Right atrium auricular region (tissue), 2 donors: Measurements from ENCODE around the gene THG1L. TPM values are rescaled to one million over a fixed set of nuclear protein-coding genes. Genes with fewer than 3 reads are reported as not detected.

Experiments used
- DNase-seq: peaks from one replicate; pipeline ENCODE4 v3.0.0-alpha.2; 2019; ENCODE audit warnings: low spot score
- H3K27ac ChIP-seq, 2 donors: fragments of 200-600 bp; sonication (generic); 1 replicate in 1 of 2; 2 replicates in 1 of 2; pipeline ENCODE4 v1.5.1; 2016 to 2019
- H3K27me3 ChIP-seq, 2 donors: fragments of 200-600 bp; sonication (generic); one replicate each; pipeline versions ENCODE4 v1.5.1 to v1.6.0; 2017 to 2019
- H3K36me3 ChIP-seq: fragments of 200-600 bp; sonication (generic); one replicate; pipeline ENCODE4 v1.5.1; 2016
- H3K4me1 ChIP-seq, 2 donors: fragments of 200-600 bp; sonication (generic); one replicate each; pipeline versions ENCODE4 v1.5.1 to v1.6.0; 2017 to 2019
- H3K4me3 ChIP-seq, 2 donors: fragments of 200-600 bp; sonication (generic); 1 replicate in 1 of 2; 2 replicates in 1 of 2; pipeline ENCODE4 v1.5.1; 2017 to 2019; ENCODE audit warnings: mild to moderate bottlenecking in 1 of 2, moderate library complexity in 1 of 2
- H3K9me3 ChIP-seq, 2 donors: fragments of 200-600 bp; sonication (generic); one replicate each; pipeline ENCODE4 v1.5.1; 2019
- CTCF ChIP-seq, 2 donors: fragments of 200-600 bp; sonication (generic); IDR thresholded peaks; one replicate each; pipeline ENCODE4 v1.5.1; 2019; ENCODE audit warnings: antibody characterized with exemption in 2 of 2
- total RNA-seq, 2 donors: library from RNA; depleted of rRNA; stranded (reverse); fragments of >200 nt; gene quantifications; one replicate each; pipeline ENCODE4 v1.1.0, GENCODE V29; 2016

The THG1L gene
- total RNA-seq, 2 donors from 2014 or later = 4.5 to 4.8 TPM

DNA sequence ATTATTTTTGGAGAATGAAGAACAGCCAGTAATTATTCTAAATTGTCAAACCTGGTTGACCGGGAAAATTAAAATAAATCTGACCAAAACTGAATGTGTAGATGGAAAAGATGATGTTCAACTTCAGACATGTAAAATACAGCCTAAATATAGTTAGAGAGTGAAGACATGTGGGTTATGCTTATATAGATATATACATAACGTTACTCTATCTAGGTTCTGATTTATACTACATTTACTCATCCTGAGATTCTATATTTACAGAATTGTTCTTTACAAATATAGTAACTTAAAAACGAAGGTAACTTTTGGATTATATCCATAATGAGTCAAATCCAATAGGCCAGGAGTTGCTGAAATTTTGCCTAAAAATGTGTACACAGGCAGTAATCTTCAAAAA lies 20.8 kb upstream of the THG1L start:
- no peak for DNase-seq
- no peak overlapping the region for H3K27ac ChIP-seq
- no peak for TF ChIP-seq CTCF (IDR thresholded peaks at IDR 0.05)
- no peaks in the 10 kb centered on the region for H3K9me3 ChIP-seq
- H3K4me3 ChIP-seq = no peak overlapping the region
- H3K27me3 ChIP-seq = no peaks in the 10 kb centered on the region
- H3K36me3 ChIP-seq = no peaks in the 10 kb centered on the region
- no peaks in the 10 kb centered on the region for H3K4me1 ChIP-seq

DNA sequence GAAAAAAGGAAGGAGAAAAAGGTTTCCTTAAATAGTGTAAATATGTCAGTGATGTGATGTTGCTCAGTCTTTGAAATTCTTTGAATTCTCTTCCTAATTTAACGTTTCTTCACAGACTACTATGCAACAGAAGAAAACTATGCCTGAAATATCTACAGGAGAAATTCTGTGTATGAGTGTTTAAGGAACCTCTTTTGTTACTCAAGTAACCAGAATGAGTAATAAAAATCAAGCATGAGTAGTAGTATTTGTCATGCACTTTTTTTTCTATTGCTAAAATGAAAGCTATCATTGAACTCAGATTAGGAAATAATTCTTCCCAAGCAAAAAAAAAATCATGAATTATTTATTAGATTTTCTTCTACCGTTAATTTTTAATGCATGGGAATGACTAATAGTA lies 20.3 kb upstream of the THG1L start:
- no peaks in the 10 kb centered on the region for H3K4me1 ChIP-seq
- H3K27me3 ChIP-seq = no peaks in the 10 kb centered on the region
- H3K27ac ChIP-seq = no peak overlapping the region
- H3K36me3 ChIP-seq = no peaks in the 10 kb centered on the region
- DNase-seq = no peak
- no peaks in the 10 kb centered on the region for H3K9me3 ChIP-seq
- no peak for TF ChIP-seq CTCF (IDR thresholded peaks at IDR 0.05)
- no peak overlapping the region for H3K4me3 ChIP-seq

DNA sequence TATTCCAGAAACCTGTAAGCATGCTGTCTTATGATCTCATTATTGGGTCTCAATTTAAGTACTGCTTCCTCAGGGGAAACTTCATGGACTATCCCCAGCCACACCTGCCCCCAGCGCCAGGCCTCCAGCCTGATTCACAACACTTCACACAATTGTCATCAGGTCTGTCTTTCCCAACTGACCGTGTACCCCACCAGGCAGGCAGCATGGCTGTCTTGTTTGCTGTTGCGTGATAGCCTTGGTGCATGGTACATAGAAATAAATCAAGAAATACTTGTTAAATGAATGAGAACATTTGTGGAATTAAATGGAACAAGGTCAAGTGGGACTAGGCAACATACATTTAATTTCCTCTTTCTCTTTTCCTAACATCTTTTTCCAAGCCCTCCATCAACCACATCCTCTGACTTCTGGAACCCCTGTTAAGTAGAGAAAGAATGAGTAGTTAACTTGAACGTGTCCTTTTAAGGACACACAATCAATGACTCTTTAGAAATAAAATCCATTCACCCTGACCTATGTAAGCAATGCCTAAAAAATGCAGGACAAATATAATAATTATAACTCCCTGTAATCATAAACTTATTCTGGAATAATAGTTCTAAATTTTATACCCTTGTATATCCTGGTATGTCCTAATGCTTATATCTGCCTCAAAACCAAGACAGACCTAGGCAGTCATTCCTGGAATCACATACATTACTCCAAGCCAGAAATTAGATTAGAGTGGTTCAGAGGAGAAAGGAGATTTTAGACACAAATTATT lies 17.2 kb upstream of the THG1L start:
- Histone ChIP-seq H3K4me3 (no peak overlapping the region), H3K36me3 (no peaks in the 10 kb centered on the region), H3K27ac (no peak overlapping the region), H3K27me3 (no peaks in the 10 kb centered on the region), H3K9me3 (no peaks in the 10 kb centered on the region), H3K4me1 (peaks cover 0 to 8% of the 10 kb centered on the region in 2 donors)
- no peak for DNase-seq
- TF ChIP-seq CTCF (IDR thresholded peaks at IDR 0.05) = no peak

DNA sequence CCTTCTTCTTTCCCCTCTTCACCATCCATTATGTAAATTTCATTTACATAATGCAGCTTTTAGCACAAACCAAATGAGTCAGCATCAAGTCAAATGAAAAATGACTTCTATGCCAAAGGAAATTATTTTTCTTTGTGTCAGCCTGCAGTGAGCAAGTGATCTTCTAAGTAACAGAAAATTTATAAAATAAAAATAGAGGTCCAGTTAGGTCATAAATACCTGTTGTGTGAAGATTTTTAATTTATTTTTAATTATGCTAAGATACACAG lies 16.7 kb upstream of the THG1L start:
- peaks cover 0 to 8% of the 10 kb centered on the region in 2 donors for H3K4me1 ChIP-seq
- H3K36me3 ChIP-seq = no peaks in the 10 kb centered on the region
- no peaks in the 10 kb centered on the region for H3K27me3 ChIP-seq
- DNase-seq = no peak
- no peak overlapping the region for H3K4me3 ChIP-seq
- no peak overlapping the region for H3K27ac ChIP-seq
- no peaks in the 10 kb centered on the region for H3K9me3 ChIP-seq
- TF ChIP-seq CTCF (IDR thresholded peaks at IDR 0.05) = no peak

DNA sequence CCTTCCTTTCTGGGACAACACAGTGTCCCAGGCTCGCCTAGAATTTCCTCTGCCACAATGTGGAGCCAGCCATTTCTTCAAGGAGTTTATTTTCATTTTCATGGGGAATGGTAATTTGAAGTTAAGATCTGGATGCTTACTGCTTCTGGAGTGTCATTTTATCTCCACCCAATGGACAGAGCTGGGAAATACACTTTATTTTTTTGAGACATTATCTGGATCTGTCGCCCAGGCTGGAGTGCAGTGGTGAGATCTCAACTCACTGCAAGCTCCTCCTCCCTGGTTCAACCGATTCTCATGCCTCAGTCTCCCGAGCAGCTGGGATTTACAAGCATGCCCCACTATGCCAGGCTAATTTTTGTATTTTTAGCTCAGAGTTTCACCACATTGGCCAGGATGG lies 12.7 kb upstream of the THG1L start:
- H3K4me1 ChIP-seq = peaks cover 0 to 8% of the 10 kb centered on the region in 2 donors
- no peaks in the 10 kb centered on the region for H3K36me3 ChIP-seq
- H3K9me3 ChIP-seq = no peaks in the 10 kb centered on the region
- no peak overlapping the region for H3K27ac ChIP-seq
- H3K27me3 ChIP-seq = no peaks in the 10 kb centered on the region
- DNase-seq = no peak
- peak; percentile 50 to 75 for TF ChIP-seq CTCF (IDR thresholded peaks at IDR 0.05)
- H3K4me3 ChIP-seq = no peak overlapping the region

DNA sequence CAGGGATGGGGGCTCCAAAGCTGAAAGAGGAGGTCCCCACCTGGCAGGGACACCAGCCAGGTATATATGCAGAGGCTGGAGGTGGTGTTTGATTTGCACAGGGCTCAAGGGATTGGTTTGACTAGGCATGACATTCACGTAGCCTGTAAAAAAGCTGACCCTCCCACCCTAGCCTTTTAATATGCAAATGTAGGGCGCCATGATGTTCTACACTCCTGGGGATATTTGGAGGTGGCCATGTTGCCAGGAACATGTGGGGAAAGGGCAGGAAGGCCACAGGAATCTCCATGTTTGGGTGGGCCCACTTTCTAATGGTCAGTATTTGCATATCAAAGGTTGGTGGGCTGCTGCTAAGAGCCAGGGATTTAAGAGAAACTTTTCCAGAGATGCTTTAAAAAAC lies 12.0 kb upstream of the THG1L start:
- H3K9me3 ChIP-seq = no peaks in the 10 kb centered on the region
- H3K4me1 ChIP-seq = peaks cover 0 to 8% of the 10 kb centered on the region in 2 donors
- no peaks in the 10 kb centered on the region for H3K36me3 ChIP-seq
- no peak for TF ChIP-seq CTCF (IDR thresholded peaks at IDR 0.05)
- H3K27ac ChIP-seq = no peak overlapping the region
- H3K27me3 ChIP-seq = no peaks in the 10 kb centered on the region
- H3K4me3 ChIP-seq = no peak overlapping the region
- DNase-seq = no peak
